Stimulated activated CD4-positive, alpha-beta T cell treated with anti-CD3 and anti-CD28 coated beads, Interleukin-4, amount 100 ng/mL, for 48 hours (primary cell): ENCODE data around the gene FXYD7.
"Not testable (repeated sequence)": the region's sequence is repeated elsewhere in the genome, so short reads cannot be mapped to it uniquely, and the experiment has no call there.

ENCODE experiments used
- DNase-seq, 2 donors: peaks; one replicate each; pipeline ENCODE4 v3.0.0-alpha.2; 2020; ENCODE audit warnings: low read depth in 2 of 2

The FXYD7 gene

GRCh38 chr19:35126624-35126959 is 16.5 kb upstream of the FXYD7 start:
- no peak for DNase-seq

GRCh38 chr19:35127871-35128270 is 15.2 kb upstream of the FXYD7 start:
- no peak for DNase-seq

GRCh38 chr19:35128398-35129057 is 14.5 kb upstream of the FXYD7 start:
- DNase-seq = no peak

- not testable (repeated sequence) for DNase-seq
Observed at GRCh38 chr19:35129724-35130274, 13.3 kb upstream of the FXYD7 start.

GRCh38 chr19:35130761-35131720 is 12.0 kb upstream of the FXYD7 start:
- DNase-seq = no peak

- no peak for DNase-seq
Observed at GRCh38 chr19:35132254-35132653, 10.8 kb upstream of the FXYD7 start.

- DNase-seq = no peak
Observed at GRCh38 chr19:35133826-35134225, 9.2 kb upstream of the FXYD7 start.

GRCh38 chr19:35134601-35135242 is 8.3 kb upstream of the FXYD7 start, which contains the start of gene LGI4:
Gene LGI4 (minus strand): TSS chr19:35135059. CDS start chr19:35134680, 379 bp downstream.
- DNase-seq = no peak

- peak; percentile 61 to 71 for DNase-seq
Observed at GRCh38 chr19:35135389-35135909, 7.6 kb upstream of the FXYD7 start.

- DNase-seq = no peak
Observed at GRCh38 chr19:35136231-35136630, 6.8 kb upstream of the FXYD7 start.

- no peak for DNase-seq
Observed at GRCh38 chr19:35136977-35137702, 5.9 kb upstream of the FXYD7 start.

- no peak for DNase-seq
Observed at GRCh38 chr19:35138305-35138892, 4.7 kb upstream of the FXYD7 start, which contains the start of gene FXYD1. Gene FXYD1 (plus strand): TSS chr19:35138824. CDS start chr19:35140080, 1,256 bp downstream.

GRCh38 chr19:35140207-35140961 is 2.7 kb upstream of the FXYD7 start:
- DNase-seq = no peak

GRCh38 chr19:35140962-35141836 is 1.9 kb upstream of the FXYD7 start:
- peak; percentile 96 to 99 for DNase-seq

GRCh38 chr19:35141837-35142605 is 1.0 kb upstream of the FXYD7 start:
- no peak for DNase-seq

- peak; percentile 57 to 61 for DNase-seq
Observed at GRCh38 chr19:35142606-35143230, 337 bp upstream of the FXYD7 start.

GRCh38 chr19:35143818-35144217 is 763 bp downstream of the FXYD7 start:
- no peak for DNase-seq

- DNase-seq = no peak
Observed at GRCh38 chr19:35144259-35144599, 1.2 kb downstream of the FXYD7 start.
